H1 (cell line): ENCODE results near the gene PEX1. TPM values are rescaled to one million over a fixed set of nuclear protein-coding genes. Genes with fewer than 3 reads are reported as not detected.

Experiments used
- CTCF ChIA-PET: fragments of 300-600 bp; sonication (Branson Sonifier 250); formaldehyde crosslinking; loops from one replicate; lab custom pipeline; 2021; ENCODE audit not compliant: partially characterized antibody; lab: Charles Lee
- POLR2A ChIA-PET: fragments of 300-600 bp; sonication (Branson Sonifier 250); formaldehyde crosslinking; loops from one replicate; lab custom pipeline; 2021; ENCODE audit warnings: inconsistent platforms; ENCODE audit not compliant: partially characterized antibody; lab: Charles Lee
- DNase-seq, 2 experiments: peaks; one replicate each; pipeline versions ENCODE4 v3.0.0 to v3.0.0-alpha.2; 2010 to 2022; ENCODE audit warnings: low spot score in 2 of 2, low read depth in 1 of 2, mixed read lengths in 1 of 2
- FAIRE-seq: peaks from 2 replicates; lab custom pipeline; 2011; peaks lifted over from hg19 to GRCh38; lab: Jason Lieb, UNC
- H2AFZ ChIP-seq: 2 replicates; pipeline ENCODE4 v1.8.1; 2012; ENCODE audit warnings: low read length, inconsistent platforms
- H2AK5ac ChIP-seq: 2 replicates; pipeline ENCODE4 v1.6.1; 2013; ENCODE audit warnings: low read depth, low read length
- H2BK120ac ChIP-seq: replicated peaks from 2 replicates; pipeline ENCODE3; 2013; ENCODE audit warnings: low read depth, low read length, inconsistent platforms
- H2BK12ac ChIP-seq: 2 replicates; pipeline ENCODE4 v1.6.1; 2013; ENCODE audit warnings: low read depth, low read length
- H2BK15ac ChIP-seq: 2 replicates; pipeline ENCODE4 v1.6.1; 2013; ENCODE audit warnings: low read length
- H2BK20ac ChIP-seq: 2 replicates; pipeline ENCODE4 v1.6.1; 2013; ENCODE audit warnings: low read length
- H2BK5ac ChIP-seq: 2 replicates; pipeline ENCODE4 v1.6.1; 2013; ENCODE audit warnings: low read depth, low read length
- H3K14ac ChIP-seq: 2 replicates; pipeline ENCODE4 v1.6.1; 2013; ENCODE audit warnings: inconsistent platforms; ENCODE audit not compliant: insufficient read length
- H3K18ac ChIP-seq: 2 replicates; pipeline ENCODE4 v1.6.1; 2013; ENCODE audit warnings: low read length; ENCODE audit errors: extremely low read depth
- H3K23ac ChIP-seq: 2 replicates; pipeline ENCODE4 v1.6.1; 2013; ENCODE audit warnings: inconsistent platforms; ENCODE audit not compliant: insufficient read length
- H3K23me2 ChIP-seq: 2 replicates; pipeline ENCODE4 v1.6.1; 2013; ENCODE audit warnings: low read depth, low read length
- H3K27ac ChIP-seq: 2 replicates; pipeline ENCODE4 v1.6.1; 2011; ENCODE audit warnings: low read depth, low read length, inconsistent platforms
- H3K27me3 ChIP-seq, 4 experiments: replicated peaks in 1 of 4; 1 replicate in 1 of 4; 2 replicates in 3 of 4; pipeline versions ENCODE4 v1.6.1 to v1.8.1; 2011 to 2013; ENCODE audit warnings: low read length in 3 of 4, mild to moderate bottlenecking in 3 of 4, inconsistent platforms in 2 of 4, mixed read lengths in 2 of 4, moderate library complexity in 1 of 4; ENCODE audit not compliant: control insufficient read depth in 3 of 4, insufficient read depth in 3 of 4; ENCODE audit errors: extremely low read depth in 1 of 4
- H3K36me3 ChIP-seq, 4 experiments: 2 replicates each; pipeline versions ENCODE4 v1.6.1 to v1.8.1; 2011 to 2013; ENCODE audit warnings: mild to moderate bottlenecking in 4 of 4, low read length in 3 of 4, moderate library complexity in 2 of 4, control low read depth in 1 of 4, inconsistent platforms in 1 of 4; ENCODE audit not compliant: insufficient read depth in 4 of 4, control insufficient read depth in 2 of 4
- H3K4ac ChIP-seq: replicated peaks from 2 replicates; pipeline ENCODE3; 2013; ENCODE audit warnings: low read length, low read depth, mixed read lengths, inconsistent platforms; ENCODE audit not compliant: insufficient read length
- H3K4me1 ChIP-seq, 4 experiments: replicated peaks in 1 of 4; 1 replicate in 1 of 4; 2 replicates in 3 of 4; pipeline versions ENCODE4 v1.6.1 to v1.8.1; 2011 to 2013; ENCODE audit warnings: low read length in 3 of 4, inconsistent platforms in 2 of 4, mixed read lengths in 1 of 4; ENCODE audit not compliant: insufficient read depth in 4 of 4, control insufficient read depth in 3 of 4
- H3K4me2 ChIP-seq, 2 experiments: 2 replicates each; pipeline versions ENCODE4 v1.6.1 to v1.8.1; 2011 to 2013; ENCODE audit warnings: low read depth in 2 of 2, low read length in 2 of 2, control low read depth in 1 of 2, inconsistent platforms in 1 of 2, mild to moderate bottlenecking in 1 of 2; ENCODE audit not compliant: insufficient read depth in 1 of 2
- H3K4me3 ChIP-seq, 4 experiments: fragments of 200-600, 300-600 bp in 1 of 4; sonication (generic), shearing (Covaris generic), sonication (Bioruptor Twin) in 1 of 4; 2 replicates each; pipeline versions ENCODE4 v1.5.1 to v1.8.1; 2011 to 2016; ENCODE audit warnings: low read length in 4 of 4, low read depth in 3 of 4, control low read depth in 2 of 4, inconsistent platforms in 2 of 4, mild to moderate bottlenecking in 2 of 4, mixed read lengths in 1 of 4, moderate library complexity in 1 of 4; ENCODE audit not compliant: insufficient read depth in 2 of 4; ENCODE audit errors: extremely low read depth in 1 of 4
- H3K56ac ChIP-seq: replicated peaks from 2 replicates; pipeline ENCODE3; 2013; ENCODE audit warnings: low read depth, mild to moderate bottlenecking, mixed read lengths, low read length, inconsistent platforms; ENCODE audit not compliant: insufficient read length
- H3K79me1 ChIP-seq: 2 replicates; pipeline ENCODE4 v1.6.1; 2013; ENCODE audit warnings: low read depth, low read length, control low read depth
- H3K79me2 ChIP-seq, 2 experiments: 2 replicates each; pipeline versions ENCODE4 v1.6.1 to v1.8.1; 2012 to 2013; ENCODE audit warnings: low read length in 2 of 2, mild to moderate bottlenecking in 2 of 2, inconsistent platforms in 1 of 2; ENCODE audit not compliant: insufficient read depth in 2 of 2, control insufficient read depth in 1 of 2
- H3K9ac ChIP-seq, 4 experiments: replicated peaks in 1 of 4; 1 replicate in 1 of 4; 2 replicates in 3 of 4; pipeline versions ENCODE4 v1.6.1 to v1.8.1; 2011 to 2013; ENCODE audit warnings: low read depth in 3 of 4, low read length in 3 of 4, control low read depth in 2 of 4, mild to moderate bottlenecking in 2 of 4, moderate library complexity in 2 of 4, inconsistent platforms in 1 of 4; ENCODE audit errors: extremely low read depth in 1 of 4
- H3K9me3 ChIP-seq, 2 experiments: 2 replicates each; pipeline versions ENCODE4 v1.6.1 to v1.8.1; 2012 to 2013; ENCODE audit warnings: mild to moderate bottlenecking in 2 of 2, moderate library complexity in 2 of 2, control low read depth in 1 of 2, inconsistent platforms in 1 of 2, low read depth in 1 of 2, low read length in 1 of 2, mixed read lengths in 1 of 2; ENCODE audit not compliant: insufficient read depth in 2 of 2
- H4K20me1 ChIP-seq, 2 experiments: replicated peaks in 1 of 2; 2 replicates each; pipeline versions ENCODE3 to v1.8.1; 2011 to 2013; ENCODE audit warnings: inconsistent platforms in 2 of 2, low read length in 2 of 2, mild to moderate bottlenecking in 1 of 2; ENCODE audit not compliant: insufficient read depth in 2 of 2, control insufficient read depth in 1 of 2
- H4K5ac ChIP-seq: 2 replicates; pipeline ENCODE4 v1.6.1; 2013; ENCODE audit warnings: low read length, low read depth, mixed read lengths, inconsistent platforms; ENCODE audit not compliant: insufficient read length
- H4K8ac ChIP-seq: 2 replicates; pipeline ENCODE4 v1.8.0; 2013; ENCODE audit warnings: mild to moderate bottlenecking, moderate library complexity, low read length, inconsistent platforms; ENCODE audit not compliant: insufficient read depth; ENCODE audit errors: extremely low read depth
- H4K91ac ChIP-seq: replicated peaks from 2 replicates; pipeline ENCODE3; 2013; ENCODE audit warnings: low read length, mixed read lengths, inconsistent platforms; ENCODE audit not compliant: insufficient read length
- BRCA1 ChIP-seq: IDR thresholded peaks from 2 replicates; pipeline ENCODE4 v1.6.1; 2012; ENCODE audit warnings: low read depth, low read length, improper control_type of control experiment
- CBX5 ChIP-seq: fragments of 300-800, 300-1000 bp; sonication (generic); IDR thresholded peaks from 2 replicates; pipeline ENCODE4 v1.7.1; 2016; ENCODE audit warnings: antibody characterized with exemption, low read length, low read depth
- CHD1 ChIP-seq: IDR thresholded peaks from 2 replicates; pipeline ENCODE4 v1.6.1; 2012; ENCODE audit warnings: low read depth, low read length, improper control_type of control experiment
- CHD2 ChIP-seq: IDR thresholded peaks from 2 replicates; pipeline ENCODE4 v1.6.1; 2012; ENCODE audit warnings: low read length, improper control_type of control experiment
- JUND ChIP-seq: IDR thresholded peaks from 2 replicates; pipeline ENCODE4 v1.6.1; 2011; ENCODE audit warnings: mild to moderate bottlenecking, improper control_type of control experiment, low read length
- KDM4A ChIP-seq: IDR thresholded peaks from one replicate; pipeline ENCODE4 v1.7.1; 2012; ENCODE audit warnings: low read depth, mild to moderate bottlenecking, moderate library complexity, low read length, inconsistent platforms; ENCODE audit not compliant: severe bottlenecking
- RXRA ChIP-seq: IDR thresholded peaks from 2 replicates; pipeline ENCODE4 v1.6.1; 2011; ENCODE audit warnings: low read depth, mild to moderate bottlenecking, low read length, moderate library complexity; ENCODE audit not compliant: insufficient read depth
- TAF1 ChIP-seq: IDR thresholded peaks from 2 replicates; pipeline ENCODE4 v1.6.1; 2011; ENCODE audit warnings: mild to moderate bottlenecking, low read depth, low read length
- TAF7 ChIP-seq: optimal IDR thresholded peaks from 2 replicates; pipeline ENCODE3; 2011; ENCODE audit warnings: low read depth, mild to moderate bottlenecking, inconsistent platforms, low read length, moderate library complexity, borderline replicate concordance
- TBP ChIP-seq: IDR thresholded peaks from 2 replicates; pipeline ENCODE4 v1.6.1; 2011; ENCODE audit warnings: low read depth, low read length, improper control_type of control experiment
- WGBS, 2 experiments: shearing (Covaris generic) in 1 of 2; methylation state at CpG; one replicate each; pipeline versions ENCODE4 v1.1.6 to v1.1.7; 2013 to 2015; ENCODE audit warnings: low lambda C conversion rate in 2 of 2, mixed read lengths in 2 of 2, inconsistent platforms in 1 of 2, low coverage in 1 of 2, missing lambda C conversion rate in 1 of 2; ENCODE audit not compliant: insufficient replicate concordance in 2 of 2, insufficient coverage in 1 of 2, insufficient read length in 1 of 2; ENCODE audit errors: extremely low coverage in 1 of 2, missing lambda C conversion rate in 1 of 2; 5-methylcytosine and 5-hydroxymethylcytosine counted together
- polyA plus RNA-seq, 7 experiments: library from polyadenylated mRNA; depleted of rRNA in 3 of 7; stranded (reverse) in 5 of 7; unstranded in 2 of 7; fragments of >200 nt in 5 of 7; fragments of 200-250 nt in 2 of 7; gene quantifications; 1 replicate in 5 of 7; 2 replicates in 1 of 7; 4 replicates in 1 of 7; pipeline versions ENCODE4 v1.2.1 to v1.2.3, GENCODE V29; 2011 to 2013; ENCODE audit warnings: missing spikeins in 2 of 7, mixed read lengths in 2 of 7
- total RNA-seq: library from RNA; stranded (reverse); fragmentation: NEBNext Ultra II Directional; extraction: Animal tissue kit (Norgen Biotek cat#: 25700); gene quantifications from 2 replicates; pipeline ENCODE4 v1.2.1, GENCODE V29; 2021

The PEX1 gene
- total and polyA plus RNA-seq, 2 of the 8 experiments (the other 6 are each of a cell fraction or from before 2014, with no cell fraction given), result 16.4 to 23.9 TPM

GRCh38 chr7:92464515-92464914 is 63.8 kb downstream of the PEX1 start:
- H2BK20ac ChIP-seq, result no peak overlapping the region
- H2AFZ ChIP-seq, result no peak overlapping the region
- POLR2A ChIA-PET, result interaction anchor here (1.6 kb wide), 1 partner anchor 17 kb away, joined by 4 read pairs; the partner anchor contains the start of gene GATAD1
- FAIRE-seq, result no peak
- no peaks in the 10 kb centered on the region for H3K27me3 ChIP-seq
- no peak overlapping the region; a peak in 1 of 7 replicates for H3K9ac ChIP-seq
- CTCF ChIA-PET, result interaction anchor here (0.6 to 1.1 kb wide), 4 partner anchors 17 to 100 kb away, joined by 3 to 4 read pairs (median 4); partner anchors contain the start of gene GATAD1
- H3K27ac ChIP-seq, result no peak overlapping the region
- H3K79me1 ChIP-seq, result no peaks in the 10 kb centered on the region
- H3K79me2 ChIP-seq, result no peaks in the 10 kb centered on the region
- H2AK5ac ChIP-seq, result no peak overlapping the region
- H2BK120ac ChIP-seq, result no peak overlapping the region
- peaks cover 4 to 8% of the 10 kb centered on the region in 2 experiments; a peak in 3 of 4 replicates for H3K9me3 ChIP-seq
- TF ChIP-seq CBX5 (no peak), KDM4A (no peak), BRCA1 (no peak), RXRA (no peak), CHD2 (no peak), TAF7 (no peak), CHD1 (no peak), JUND (no peak), TBP (no peak), TAF1 (no peak)
- TF ChIP-seq, all 59 proteins: peak for 0
- H3K23me2 ChIP-seq, result no peaks in the 10 kb centered on the region
- peaks cover 0 to 2% (median 0%) of the 10 kb centered on the region in 4 experiments; a peak in 1 of 8 replicates for H3K36me3 ChIP-seq
- H2BK5ac ChIP-seq, result no peak overlapping the region
- no peak overlapping the region for H4K5ac ChIP-seq
- 87% methylated on average over 3 of the region's 3 CpGs; no CpG with 5 or more reads in 1 of the 2 experiments for WGBS, 2 experiments
- H3K4me3 ChIP-seq, result no peak overlapping the region
- no peak overlapping the region for H3K14ac ChIP-seq
- H3K4ac ChIP-seq, result no peak overlapping the region
- no peak overlapping the region for H2BK15ac ChIP-seq
- H4K91ac ChIP-seq, result no peak overlapping the region
- no peak overlapping the region for H3K23ac ChIP-seq
- H3K4me2 ChIP-seq, result no peak overlapping the region
- H4K8ac ChIP-seq, result no peak overlapping the region
- no peak overlapping the region for H3K56ac ChIP-seq
- DNase-seq, result no peak
- H3K4me1 ChIP-seq, result no peaks in the 10 kb centered on the region
- no peak overlapping the region for H2BK12ac ChIP-seq
- peaks cover 0 to 2% of the 10 kb centered on the region in 2 experiments for H4K20me1 ChIP-seq
- no peak overlapping the region for H3K18ac ChIP-seq
